Brain microvascular endothelial cell (primary cell): ENCODE results near the gene ROMO1.
"Not testable (repeated sequence)": the region's sequence is repeated elsewhere in the genome, so short reads cannot be mapped to it uniquely, and the experiment has no call there.

Experiments used
- DNase-seq: peaks from one replicate; pipeline ENCODE4 v3.0.0-alpha.2; 2020
- H3K27ac ChIP-seq: fragments of 250-450 bp; sonication (Bioruptor Pico); 2 replicates; pipeline ENCODE4 v1.5.1; 2020; ENCODE audit warnings: mild to moderate bottlenecking, moderate library complexity
- H3K27me3 ChIP-seq: fragments of 250-450 bp; sonication (Bioruptor Pico); replicated peaks from 2 replicates; pipeline ENCODE4 v1.5.1; 2020; ENCODE audit warnings: mild to moderate bottlenecking
- H3K36me3 ChIP-seq: fragments of 250-450 bp; sonication (Bioruptor Pico); replicated peaks from 2 replicates; pipeline ENCODE4 v1.5.1; 2020; ENCODE audit warnings: mild to moderate bottlenecking
- H3K4me3 ChIP-seq: 2 replicates; pipeline ENCODE4 v1.5.1; 2011; ENCODE audit warnings: low read depth, mild to moderate bottlenecking, control low read depth, low read length, moderate library complexity
- CTCF ChIP-seq: IDR thresholded peaks from 2 replicates; pipeline ENCODE4 v1.5.1; 2011; ENCODE audit warnings: low read depth, mild to moderate bottlenecking, moderate library complexity, low read length, control low read depth, inconsistent platforms; ENCODE audit errors: missing control alignments
- in situ Hi-C: cut with HindIII; loops from 2 replicates; pipeline ENCODE4 v1.10.0; 2017; ENCODE audit warnings: low sequenced_read_pairs, low pct_ligation_motif_present

The ROMO1 gene

GRCh38 chr20:35704514-35705261, 5.5 kb downstream of the ROMO1 start:
- Histone ChIP-seq H3K27ac (no peak overlapping the region), H3K4me3 (no peak overlapping the region), H3K36me3 (peaks cover 67% of the 10 kb centered on the region), H3K27me3 (no peaks in the 10 kb centered on the region)
- DNase-seq: no peak
- in situ Hi-C loops: no loop called here
- no peak for TF ChIP-seq CTCF

DNA sequence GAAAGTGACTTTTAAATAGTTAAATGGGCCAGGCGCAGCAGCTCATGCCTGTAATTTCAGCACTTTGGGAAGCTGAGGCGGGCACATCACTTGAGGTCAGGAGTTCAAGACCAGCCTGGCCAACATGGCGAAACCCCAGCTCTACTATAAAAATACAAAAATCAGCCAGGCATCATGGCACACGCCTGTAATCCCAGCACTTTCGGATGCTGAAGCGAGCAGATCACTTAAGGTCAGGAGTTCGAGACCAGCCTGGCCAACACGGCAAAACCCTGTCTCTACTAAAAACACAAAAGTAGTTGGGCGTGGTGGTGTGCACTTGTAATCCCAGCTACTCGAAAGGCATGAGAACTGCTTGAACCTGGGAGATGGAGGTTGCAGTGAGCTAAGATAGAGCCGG, 6.7 kb downstream of the ROMO1 start:
- in situ Hi-C loops, H3K27me3 ChIP-seq, H3K27ac ChIP-seq, DNase-seq, H3K4me3 ChIP-seq: not testable (repeated sequence)
- H3K36me3 ChIP-seq: peaks cover 79% of the 10 kb centered on the region

- DNase-seq, in situ Hi-C loops: not testable (repeated sequence)
- peaks cover 81% of the 10 kb centered on the region for H3K36me3 ChIP-seq
Measured at GRCh38 chr20:35706591-35707529, 7.7 kb downstream of the ROMO1 start.

DNA sequence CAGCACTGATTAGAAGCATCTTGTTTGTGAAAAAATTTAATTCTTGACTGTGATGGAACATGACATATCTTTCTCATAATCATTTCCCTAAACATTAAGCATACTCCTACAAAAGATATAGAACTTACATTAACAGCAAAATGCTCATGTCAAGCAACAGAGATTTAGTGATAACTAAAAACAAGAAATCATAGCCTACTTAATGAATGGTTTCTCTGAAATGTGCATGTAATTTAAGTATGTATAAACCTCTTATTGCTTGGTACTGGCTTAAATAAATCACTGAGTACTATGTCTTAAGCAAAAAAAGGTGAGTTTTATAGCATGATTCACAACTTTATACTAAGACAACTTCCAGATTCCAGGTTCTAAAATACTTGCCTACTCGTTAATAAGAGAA, 9.3 kb downstream of the ROMO1 start:
- no peak for TF ChIP-seq CTCF
- peaks cover 80% of the 10 kb centered on the region for H3K36me3 ChIP-seq
- no peak for DNase-seq
- H3K27me3 ChIP-seq: no peaks in the 10 kb centered on the region
- in situ Hi-C loops: no loop called here
- no peak overlapping the region for H3K27ac ChIP-seq
- no peak overlapping the region for H3K4me3 ChIP-seq

More at GRCh38 chr20:35706591-35707529, 7.7 kb downstream of the ROMO1 start:
- H3K27ac ChIP-seq, H3K4me3 ChIP-seq, H3K27me3 ChIP-seq: not testable (repeated sequence)

- no peak overlapping the region for H3K27ac ChIP-seq
- H3K4me3 ChIP-seq: no peak overlapping the region
- no peak for DNase-seq
- no peaks in the 10 kb centered on the region for H3K27me3 ChIP-seq
- peaks cover 79% of the 10 kb centered on the region for H3K36me3 ChIP-seq
- in situ Hi-C loops: no loop called here
- no peak for TF ChIP-seq CTCF
Measured at GRCh38 chr20:35709259-35709658, 10.1 kb downstream of the ROMO1 start.

- no peak for TF ChIP-seq CTCF
- Histone ChIP-seq H3K36me3 (peaks cover 77% of the 10 kb centered on the region), H3K27ac (no peak overlapping the region), H3K4me3 (no peak overlapping the region), H3K27me3 (no peaks in the 10 kb centered on the region)
- in situ Hi-C loops: no loop called here
- DNase-seq: no peak
Measured at GRCh38 chr20:35710039-35710438, 10.8 kb downstream of the ROMO1 start.
